K562 (cell line): Measurements from ENCODE around the gene USP49.

ENCODE experiments used
- SMC3 ChIP-seq: conservative IDR thresholded peaks from 2 replicates; pipeline ENCODE4 v1.6.1; 2011; ENCODE audit warnings: low read depth, low read length, improper control_type of control experiment; ENCODE audit not compliant: insufficient read depth
- ZNF57 ChIP-seq: fragments of 450-650 bp; formaldehyde crosslinking; IDR thresholded peaks from 2 replicates; pipeline ENCODE4 v1.4.0; 2020; ENCODE audit warnings: mild to moderate bottlenecking, moderate library complexity
- TF ChIP-seq, protein P1 (sequence below): fragments of 450-650 bp; formaldehyde crosslinking; IDR thresholded peaks from 2 replicates; pipeline ENCODE4 v1.4.0; 2022; ENCODE audit warnings: missing genetic modification characterization

DNA sequence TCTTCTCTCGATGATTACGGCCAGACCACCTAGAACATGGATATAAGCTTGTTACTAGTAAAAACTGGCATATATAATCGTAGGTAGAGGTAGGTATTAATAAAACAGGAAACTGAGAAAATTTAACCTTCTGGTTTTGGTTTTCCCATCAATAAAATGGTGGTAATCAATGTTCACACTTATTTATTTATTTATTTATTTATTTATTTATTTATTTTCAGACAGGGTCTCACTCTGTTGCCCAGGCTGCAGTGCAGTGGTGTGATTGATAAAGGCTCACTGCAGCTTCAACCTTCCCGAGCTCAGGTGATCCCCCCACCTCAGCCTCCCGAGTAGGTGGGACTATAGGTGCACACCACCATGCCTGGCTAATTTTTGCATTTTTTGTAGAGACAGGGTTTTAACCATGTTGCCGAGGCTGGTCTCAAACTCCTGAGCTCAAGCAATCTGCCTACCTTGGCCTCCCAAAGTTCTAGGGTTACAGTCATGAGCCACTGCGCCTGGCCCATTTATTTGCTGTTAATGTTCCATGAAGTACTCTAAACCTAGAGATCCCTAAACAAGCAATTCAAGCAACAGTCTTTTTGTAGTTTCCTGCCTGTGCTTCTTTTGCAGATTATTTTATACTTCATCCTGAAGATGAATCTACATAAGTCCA is 96.1 kb downstream of the USP49 start:
- TF ChIP-seq SMC3 (no peak), ZNF57 (CRISPR knock-in tag) (no peak)
- TF ChIP-seq, protein P1, sequence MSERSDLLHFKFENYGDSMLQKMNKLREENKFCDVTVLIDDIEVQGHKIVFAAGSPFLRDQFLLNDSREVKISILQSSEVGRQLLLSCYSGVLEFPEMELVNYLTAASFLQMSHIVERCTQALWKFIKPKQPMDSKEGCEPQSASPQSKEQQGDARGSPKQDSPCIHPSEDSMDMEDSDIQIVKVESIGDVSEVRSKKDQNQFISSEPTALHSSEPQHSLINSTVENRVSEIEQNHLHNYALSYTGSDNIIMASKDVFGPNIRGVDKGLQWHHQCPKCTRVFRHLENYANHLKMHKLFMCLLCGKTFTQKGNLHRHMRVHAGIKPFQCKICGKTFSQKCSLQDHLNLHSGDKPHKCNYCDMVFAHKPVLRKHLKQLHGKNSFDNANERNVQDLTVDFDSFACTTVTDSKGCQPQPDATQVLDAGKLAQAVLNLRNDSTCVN = no peak
